Body of pancreas (tissue), 4 donors: ENCODE measurements around the gene OR11A1. TPM values are rescaled to one million over a fixed set of nuclear protein-coding genes. Genes with fewer than 3 reads are reported as not detected.

Experiments
- ATAC-seq: fragments of 150-250 bp; one replicate; pipeline ENCODE4 v1.9.1; 2016
- DNase-seq, 4 donors: peaks; one replicate each; pipeline ENCODE4 v3.0.0-alpha.2; 2019
- H3K27ac ChIP-seq, 4 donors: fragments of 200-600 bp; sonication (generic); 1 replicate in 3 of 4; 2 replicates in 1 of 4; pipeline versions ENCODE4 v1.5.1 to v1.6.1; 2016 to 2019; ENCODE audit warnings: mild to moderate bottlenecking in 1 of 4, mixed read lengths in 1 of 4, moderate library complexity in 1 of 4
- H3K27me3 ChIP-seq, 2 donors: fragments of 200-600 bp; sonication (generic); one replicate each; pipeline ENCODE4 v1.6.0; 2016; ENCODE audit warnings: mild to moderate bottlenecking in 1 of 2
- H3K36me3 ChIP-seq, 2 donors: fragments of 200-600 bp; sonication (generic); replicated peaks in 1 of 2; 2 replicates each; pipeline ENCODE4 v1.5.1; 2016; ENCODE audit warnings: low read depth in 2 of 2; ENCODE audit not compliant: insufficient read depth in 1 of 2
- H3K4me1 ChIP-seq: fragments of 200-600 bp; sonication (generic); one replicate; pipeline ENCODE4 v1.6.0; 2016
- H3K4me3 ChIP-seq, 2 donors: fragments of 200-600 bp; sonication (generic); 1 replicate in 1 of 2; 2 replicates in 1 of 2; pipeline ENCODE4 v1.5.1; 2016 to 2019
- H3K9me3 ChIP-seq, 3 donors: fragments of 200-600 bp; sonication (generic); 1 replicate in 2 of 3; 2 replicates in 1 of 3; pipeline ENCODE4 v1.5.1; 2016
- CTCF ChIP-seq, 7 experiments: fragments of 450-650 bp in 4 of 7; fragments of 200-600 bp in 3 of 7; sonication (generic) in 3 of 7; IDR thresholded peaks; one replicate each; pipeline ENCODE4 v1.5.1; 2016 to 2019; ENCODE audit warnings: antibody characterized with exemption in 7 of 7
- POLR2A ChIP-seq, 3 donors: fragments of 450-650 bp; IDR thresholded peaks; one replicate each; pipeline ENCODE4 v1.6.1; 2016; ENCODE audit warnings: antibody characterized with exemption in 3 of 3, mild to moderate bottlenecking in 2 of 3
- WGBS, 2 donors: methylation state at CpG; one replicate each; pipeline ENCODE4 v1.1.5; 2017; 5-methylcytosine and 5-hydroxymethylcytosine counted together
- intact Hi-C: fragments of 100-400 bp; cut with DNase I; formaldehyde crosslinking; loops from one replicate; pipeline ENCODE4 v1.15.1; 2023
- total RNA-seq, 2 donors: library from RNA; depleted of rRNA; stranded (reverse); fragments of >200 nt; gene quantifications; one replicate each; pipeline ENCODE4 v1.1.0, GENCODE V29; 2016

OR11A1 gene
- total RNA-seq, 2 donors from 2014 or later, result not detected

- ATAC-seq, result no peak
- Histone ChIP-seq H3K36me3 (no peaks in the 10 kb centered on the region), H3K4me3 (no peak overlapping the region), H3K27ac (no peak overlapping the region), H3K27me3 (no peaks in the 10 kb centered on the region), H3K9me3 (no peaks in the 10 kb centered on the region), H3K4me1 (no peaks in the 10 kb centered on the region)
- no peak for DNase-seq
- intact Hi-C loops, result no loop called here
- TF ChIP-seq CTCF (IDR thresholded peaks at IDR 0.05), result no peak
- TF ChIP-seq POLR2A (IDR thresholded peaks at IDR 0.05), result no peak
- 33 to 35% methylated on average over 1 of the region's 1 CpG for WGBS, 2 donors
These were observed 31.8 kb downstream of the OR11A1 start for GRCh38 chr6:29425075-29425474.

- no peaks in the 10 kb centered on the region for H3K4me1 ChIP-seq
- no peaks in the 10 kb centered on the region for H3K27me3 ChIP-seq
- H3K36me3 ChIP-seq, result no peaks in the 10 kb centered on the region
- intact Hi-C loops, result no loop called here
- H3K9me3 ChIP-seq, result no peaks in the 10 kb centered on the region
- H3K4me3 ChIP-seq, result no peak overlapping the region
- no peak overlapping the region for H3K27ac ChIP-seq
- 29 to 34% methylated on average over 2 of the region's 2 CpGs for WGBS, 2 donors
- ATAC-seq (no peak), DNase-seq (no peak)
- TF ChIP-seq CTCF (IDR thresholded peaks at IDR 0.05), result no peak
- TF ChIP-seq POLR2A (IDR thresholded peaks at IDR 0.05), result no peak
These were observed 32.3 kb downstream of the OR11A1 start for GRCh38 chr6:29424575-29424974.

GRCh38 chr6:29424168-29424567 lies 32.7 kb downstream of the OR11A1 start:
- ATAC-seq (no peak), DNase-seq (no peak)
- TF ChIP-seq CTCF (IDR thresholded peaks at IDR 0.05) (no peak), POLR2A (IDR thresholded peaks at IDR 0.05) (no peak)
- H3K27ac ChIP-seq, result no peak overlapping the region
- WGBS, 2 donors, result 74 to 84% methylated on average over 2 of the region's 2 CpGs
- no peaks in the 10 kb centered on the region for H3K9me3 ChIP-seq
- intact Hi-C loops, result no loop called here
- H3K36me3 ChIP-seq, result no peaks in the 10 kb centered on the region
- no peak overlapping the region for H3K4me3 ChIP-seq
- H3K4me1 ChIP-seq, result no peaks in the 10 kb centered on the region
- H3K27me3 ChIP-seq, result no peaks in the 10 kb centered on the region

DNA sequence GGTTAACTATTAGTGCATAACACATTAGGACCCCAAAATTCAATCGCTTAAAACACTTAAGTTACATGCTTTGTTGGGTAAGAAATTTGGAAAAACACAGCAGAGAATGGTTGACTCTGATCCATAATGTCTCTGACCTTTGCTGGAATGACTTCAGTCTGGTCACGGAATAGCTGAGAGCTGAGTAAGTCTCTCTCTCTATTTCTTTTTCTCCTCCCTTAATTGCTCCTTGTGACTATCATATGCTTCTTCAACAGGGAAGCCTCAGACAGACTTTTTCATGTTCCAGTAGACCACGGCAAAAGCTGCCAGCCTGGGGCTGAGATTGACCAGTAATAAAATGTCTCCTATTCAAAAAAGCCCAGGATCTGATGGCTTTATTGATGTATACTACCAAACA lies 37.4 kb downstream of the OR11A1 start:
- WGBS, 2 donors, result 56 to 80% methylated on average over 3 of the region's 3 CpGs
- TF ChIP-seq POLR2A (IDR thresholded peaks at IDR 0.05) (no peak), CTCF (IDR thresholded peaks at IDR 0.05) (no peak)

GRCh38 chr6:29414588-29414987 lies 42.3 kb downstream of the OR11A1 start, which contains the start of gene OR12D1:
Gene OR12D1, plus strand, starts transcription at chr6:29414928.
- ATAC-seq (peak; percentile 87), DNase-seq (peak in 1 of 4 donors; percentile 22)
- Histone ChIP-seq H3K4me1 (no peaks in the 10 kb centered on the region), H3K27ac (peak within 1 kb of the TSS in 1 of 4 donors; percentile 5), H3K9me3 (no peaks in the 10 kb centered on the region), H3K27me3 (no peaks in the 10 kb centered on the region), H3K36me3 (no peaks in the 10 kb centered on the region), H3K4me3 (no peak within 1 kb of the TSS)
- TF ChIP-seq POLR2A (IDR thresholded peaks at IDR 0.05) (no peak), CTCF (IDR thresholded peaks at IDR 0.05) (peak in 6 of 7 experiments; percentile 10 to 56 (median 46))
- intact Hi-C loops, result no loop called here

More for the DNA sequence above, 37.4 kb downstream of the OR11A1 start:
- intact Hi-C loops, result no loop called here
- no peaks in the 10 kb centered on the region for H3K9me3 ChIP-seq
- H3K27me3 ChIP-seq, result no peaks in the 10 kb centered on the region
- H3K4me1 ChIP-seq, result no peaks in the 10 kb centered on the region
- H3K36me3 ChIP-seq, result no peaks in the 10 kb centered on the region
- no peak overlapping the region for H3K27ac ChIP-seq
- DNase-seq (no peak), ATAC-seq (no peak)
- H3K4me3 ChIP-seq, result no peak overlapping the region
